SK-N-SH treated with all-trans-retinoic acid at 6 μM for 48 hours (cell line): ENCODE results near the gene BPNT1.

Source experiments
- ATAC-seq: fragments of 200-7000 bp; cut with Tn5 transposase; 3 replicates; pipeline ENCODE4 v1.9.1; 2020; ENCODE audit warnings: mild to moderate bottlenecking, moderate library complexity
- ARNTL ChIP-seq: fragments of 450-650 bp; formaldehyde crosslinking; IDR thresholded peaks from 2 replicates; pipeline ENCODE4 v1.5.0; 2020; ENCODE audit warnings: low read depth, mild to moderate bottlenecking, moderate library complexity, borderline replicate concordance
- CREB5 ChIP-seq: fragments of 250-450 bp; sonication (Bioruptor Pico); IDR thresholded peaks from 2 replicates; pipeline ENCODE4 v1.5.1; 2020; ENCODE audit warnings: low read depth, mild to moderate bottlenecking, moderate library complexity
- CSDC2 ChIP-seq: fragments of 250-450 bp; sonication (Bioruptor Pico); IDR thresholded peaks from 2 replicates; pipeline ENCODE4 v1.5.0; 2020; ENCODE audit warnings: mild to moderate bottlenecking, moderate library complexity
- CSRNP3 ChIP-seq: fragments of 250-450 bp; sonication (Bioruptor Pico); IDR thresholded peaks from 2 replicates; pipeline ENCODE4 v1.5.1; 2021; ENCODE audit warnings: mild to moderate bottlenecking, moderate library complexity
- ESRRG ChIP-seq: fragments of 250-450 bp; sonication (Bioruptor Pico); IDR thresholded peaks from 2 replicates; pipeline ENCODE4 v1.6.1; 2021; ENCODE audit warnings: mild to moderate bottlenecking
- GLIS3 ChIP-seq: fragments of 250-450 bp; sonication (Bioruptor Pico); IDR thresholded peaks from 2 replicates; pipeline ENCODE4 v1.5.0; 2020; ENCODE audit warnings: mild to moderate bottlenecking, moderate library complexity
- ISL1 ChIP-seq: fragments of 250-450 bp; sonication (Bioruptor Pico); IDR thresholded peaks from 2 replicates; pipeline ENCODE4 v2.1.2; 2022; ENCODE audit warnings: mild to moderate bottlenecking, moderate library complexity
- OSR1 ChIP-seq: fragments of 250-450 bp; sonication (Bioruptor Pico); IDR thresholded peaks from 2 replicates; pipeline ENCODE4 v1.8.0; 2022; ENCODE audit warnings: moderate library complexity, mild to moderate bottlenecking, inconsistent platforms
- PATZ1 ChIP-seq: fragments of 250-450 bp; sonication (Bioruptor Pico); IDR thresholded peaks from 2 replicates; pipeline ENCODE4 v1.8.0; 2020; ENCODE audit warnings: mild to moderate bottlenecking, moderate library complexity, borderline replicate concordance
- POU6F1 ChIP-seq: fragments of 250-450 bp; sonication (Bioruptor Pico); IDR thresholded peaks from 2 replicates; pipeline ENCODE4 v1.8.0; 2021; ENCODE audit warnings: low read depth, mild to moderate bottlenecking, moderate library complexity, borderline replicate concordance
- PPARA ChIP-seq: fragments of 250-450 bp; sonication (Bioruptor Pico); IDR thresholded peaks from 2 replicates; pipeline ENCODE4 v1.5.0; 2020; ENCODE audit warnings: mild to moderate bottlenecking, borderline replicate concordance
- RARB ChIP-seq: fragments of 250-450 bp; sonication (Bioruptor Pico); IDR thresholded peaks from 2 replicates; pipeline ENCODE4 v1.8.0; 2021; ENCODE audit warnings: mild to moderate bottlenecking, moderate library complexity
- SNAI2 ChIP-seq: fragments of 250-450 bp; sonication (Bioruptor Pico); IDR thresholded peaks from 2 replicates; pipeline ENCODE4 v1.5.0; 2020; ENCODE audit warnings: mild to moderate bottlenecking, moderate library complexity
- TCF4 ChIP-seq: fragments of 250-450 bp; sonication (Bioruptor Pico); IDR thresholded peaks from 2 replicates; pipeline ENCODE4 v1.8.0; 2021; ENCODE audit warnings: mild to moderate bottlenecking, moderate library complexity, borderline replicate concordance
- TOX ChIP-seq: fragments of 250-450 bp; sonication (Bioruptor Pico); IDR thresholded peaks from 2 replicates; pipeline ENCODE4 v1.8.0; 2021; ENCODE audit warnings: mild to moderate bottlenecking, moderate library complexity, borderline replicate concordance
- TSHZ2 ChIP-seq: fragments of 250-450 bp; sonication (Bioruptor Pico); IDR thresholded peaks from 2 replicates; pipeline ENCODE4 v1.5.0; 2020; ENCODE audit warnings: mild to moderate bottlenecking, moderate library complexity
- ZFP30 ChIP-seq: fragments of 450-650 bp; formaldehyde crosslinking; IDR thresholded peaks from 2 replicates; pipeline ENCODE4 v1.5.0; 2022; ENCODE audit warnings: mild to moderate bottlenecking, moderate library complexity
- ZNF565 ChIP-seq: fragments of 450-650 bp; formaldehyde crosslinking; conservative IDR thresholded peaks from 2 replicates; pipeline ENCODE4 v1.5.0; 2020; ENCODE audit warnings: low read depth, mild to moderate bottlenecking, moderate library complexity
- ZNF70 ChIP-seq: fragments of 450-650 bp; formaldehyde crosslinking; IDR thresholded peaks from 2 replicates; pipeline ENCODE4 v1.5.0; 2020; ENCODE audit warnings: mild to moderate bottlenecking, moderate library complexity

The BPNT1 gene

GRCh38 chr1:220089650-220090556, at the start of gene BPNT1:
Gene BPNT1 (minus strand): TSS chr1:220089788. CDS start chr1:220079846, 9,942 bp downstream.
- TF ChIP-seq SNAI2 (CRISPR knock-in tag): no peak
- TF ChIP-seq OSR1 (CRISPR knock-in tag): no peak
- TF ChIP-seq TOX (CRISPR knock-in tag): no peak
- no peak for TF ChIP-seq ESRRG
- ATAC-seq: peak; percentile 84

GRCh38 chr1:220137019-220137786, 47.6 kb upstream of the BPNT1 start:
- ATAC-seq: no peak
- TF ChIP-seq ZFP30 (CRISPR knock-in tag) (no peak), ESRRG (no peak), TOX (CRISPR knock-in tag) (no peak), ZNF70 (CRISPR knock-in tag) (no peak), ISL1 (no peak), PATZ1 (no peak), OSR1 (CRISPR knock-in tag) (no peak), GLIS3 (CRISPR knock-in tag) (no peak), PPARA (CRISPR knock-in tag) (no peak), POU6F1 (no peak), TSHZ2 (CRISPR knock-in tag) (no peak), CREB5 (CRISPR knock-in tag) (no peak)

- ATAC-seq: peak; percentile 57
- TF ChIP-seq CSDC2 (CRISPR knock-in tag) (no peak), ARNTL (no peak)
These were observed 46.2 kb upstream of the BPNT1 start for GRCh38 chr1:220135755-220136154.

GRCh38 chr1:220129479-220130210, 40.1 kb upstream of the BPNT1 start:
- TF ChIP-seq ZNF565 (no peak), RARB (CRISPR knock-in tag) (no peak), CSRNP3 (CRISPR knock-in tag) (no peak), POU6F1 (no peak), TCF4 (CRISPR knock-in tag) (no peak), ZFP30 (CRISPR knock-in tag) (no peak), PPARA (CRISPR knock-in tag) (no peak), OSR1 (CRISPR knock-in tag) (no peak)
- ATAC-seq: no peak
